ENCODE results near the gene ADSL. TPM values are rescaled to one million over a fixed set of nuclear protein-coding genes. Genes with fewer than 3 reads are reported as not detected.

Gene ADSL
- total RNA-seq, 4 donors from 2014 or later: 32.2 to 163 (median 37.4) TPM

GRCh38 chr22:40434106-40434505 lies 87.8 kb downstream of the ADSL start:
- H3K4me3 ChIP-seq: no peak overlapping the region
- H3K27me3 ChIP-seq: no peaks in the 10 kb centered on the region
- peaks cover 0 to 20% (median 0%) of the 10 kb centered on the region in 3 donors for H3K36me3 ChIP-seq
- H3K9me3 ChIP-seq: no peaks in the 10 kb centered on the region
- no peak overlapping the region for H3K27ac ChIP-seq
- TF ChIP-seq CTCF (IDR thresholded peaks at IDR 0.05) (no peak), POLR2A (IDR thresholded peaks at IDR 0.05) (no peak)
- DNase-seq: peak in 1 of 3 donors; percentile 29
- H3K4me1 ChIP-seq: peaks cover 0 to 21% (median 9%) of the 10 kb centered on the region in 4 donors

- peak overlapping the region in 1 of 4 donors; percentile 76 for H3K27ac ChIP-seq
Observed at GRCh38 chr22:40434745-40435144, 88.4 kb downstream of the ADSL start.

GRCh38 chr22:40436505-40437431 lies 90.5 kb downstream of the ADSL start:
- peak overlapping the region in 3 of 4 donors; percentile 19 to 76 (median 47) for H3K27ac ChIP-seq
- peaks cover 0 to 7% (median 0%) of the 10 kb centered on the region in 3 donors for H3K36me3 ChIP-seq
- no peaks in the 10 kb centered on the region for H3K27me3 ChIP-seq
- peaks cover 0 to 21% (median 9%) of the 10 kb centered on the region in 4 donors for H3K4me1 ChIP-seq
- TF ChIP-seq CTCF (IDR thresholded peaks at IDR 0.05) (peak; percentile 43 to 76 (median 72)), POLR2A (IDR thresholded peaks at IDR 0.05) (no peak)
- peak in 2 of 3 donors; percentile 50 to 58 for DNase-seq
- no peaks in the 10 kb centered on the region for H3K9me3 ChIP-seq
- peak overlapping the region in 2 of 4 donors; percentile 14 to 15 for H3K4me3 ChIP-seq

More at GRCh38 chr22:40434745-40435144, 88.4 kb downstream of the ADSL start:
- TF ChIP-seq POLR2A (IDR thresholded peaks at IDR 0.05) (no peak), CTCF (IDR thresholded peaks at IDR 0.05) (no peak)
- H3K36me3 ChIP-seq: peaks cover 0 to 14% (median 0%) of the 10 kb centered on the region in 3 donors
- no peaks in the 10 kb centered on the region for H3K27me3 ChIP-seq
- peaks cover 0 to 21% (median 9%) of the 10 kb centered on the region in 4 donors for H3K4me1 ChIP-seq
- H3K9me3 ChIP-seq: no peaks in the 10 kb centered on the region
- no peak overlapping the region for H3K4me3 ChIP-seq
- DNase-seq: peak in 1 of 3 donors; percentile 46

Other genes with a start within 250 kb of the ADSL start
- gene TNRC6B, start 168.6 kb upstream of the ADSL start, total RNA-seq: 100 to 1,000 TPM in 1 of 4 donors, 10 to 100 TPM in 3; 43.6 to 169 (median 54.0) TPM
- 100 to 1,000 TPM in 3 of 4 donors, 10 to 100 TPM in 1; 82.0 to 268 (median 159) TPM for gene SGSM3, start 24.1 kb downstream of the ADSL start, total RNA-seq